ENCODE measurements around the gene PEX14. TPM values are rescaled to one million over a fixed set of nuclear protein-coding genes. Genes with fewer than 3 reads are reported as not detected.
A peak's percentile ranks its signal among the peaks of the same experiment; 100 is the strongest.

Gene PEX14
- polyA plus RNA-seq, 3 donors = 2.2 to 8.8 (median 2.7) TPM

DNA sequence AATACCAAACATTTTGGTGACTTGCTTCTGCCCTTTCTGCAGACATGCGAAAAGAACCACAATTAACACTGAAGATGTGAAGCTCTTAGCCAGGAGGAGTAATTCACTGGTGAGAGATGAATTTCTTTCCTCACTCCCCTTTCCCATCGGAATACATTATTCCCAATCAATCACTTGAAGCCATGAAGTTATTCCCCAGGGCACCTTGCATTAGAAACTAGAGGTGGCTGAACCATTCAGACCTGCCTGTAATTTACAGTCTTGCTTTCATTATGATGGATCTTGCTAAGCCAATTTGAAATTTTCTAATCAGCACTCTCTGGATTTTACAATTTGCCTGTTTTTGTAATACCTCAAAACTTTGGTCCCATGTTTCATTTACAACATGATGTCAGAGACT is 34.4 kb upstream of the PEX14 start:
- no peaks in the 10 kb centered on the region for H3K9me3 Mint-ChIP-seq
- H2AFZ ChIP-seq (ENCODE audit: insufficient read depth, low read depth, low read length, poor library complexity, severe bottlenecking) = no peak overlapping the region
- H3K9ac ChIP-seq (ENCODE audit: insufficient read depth, low read length, poor library complexity, severe bottlenecking) = no peak overlapping the region
- peaks cover 0 to 2% (median 0%) of the 10 kb centered on the region in 3 donors for H3K27me3 Mint-ChIP-seq (ENCODE audit: low read depth in 3 of 3)
- no peaks in the 10 kb centered on the region for H4K20me1 ChIP-seq (ENCODE audit: insufficient read depth, low read length)
- TF ChIP-seq, protein P1, sequence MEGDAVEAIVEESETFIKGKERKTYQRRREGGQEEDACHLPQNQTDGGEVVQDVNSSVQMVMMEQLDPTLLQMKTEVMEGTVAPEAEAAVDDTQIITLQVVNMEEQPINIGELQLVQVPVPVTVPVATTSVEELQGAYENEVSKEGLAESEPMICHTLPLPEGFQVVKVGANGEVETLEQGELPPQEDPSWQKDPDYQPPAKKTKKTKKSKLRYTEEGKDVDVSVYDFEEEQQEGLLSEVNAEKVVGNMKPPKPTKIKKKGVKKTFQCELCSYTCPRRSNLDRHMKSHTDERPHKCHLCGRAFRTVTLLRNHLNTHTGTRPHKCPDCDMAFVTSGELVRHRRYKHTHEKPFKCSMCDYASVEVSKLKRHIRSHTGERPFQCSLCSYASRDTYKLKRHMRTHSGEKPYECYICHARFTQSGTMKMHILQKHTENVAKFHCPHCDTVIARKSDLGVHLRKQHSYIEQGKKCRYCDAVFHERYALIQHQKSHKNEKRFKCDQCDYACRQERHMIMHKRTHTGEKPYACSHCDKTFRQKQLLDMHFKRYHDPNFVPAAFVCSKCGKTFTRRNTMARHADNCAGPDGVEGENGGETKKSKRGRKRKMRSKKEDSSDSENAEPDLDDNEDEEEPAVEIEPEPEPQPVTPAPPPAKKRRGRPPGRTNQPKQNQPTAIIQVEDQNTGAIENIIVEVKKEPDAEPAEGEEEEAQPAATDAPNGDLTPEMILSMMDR (IDR thresholded peaks at IDR 0.05) = no peak
- no peaks in the 10 kb centered on the region for H3K27me3 ChIP-seq (ENCODE audit: control insufficient read depth in 2 of 2, insufficient read depth in 2 of 2, low read length in 2 of 2)
- H3K4me3 Mint-ChIP-seq = no peak overlapping the region
- no peaks in the 10 kb centered on the region for H3K4me1 ChIP-seq (ENCODE audit: control insufficient read depth in 1 of 2, insufficient read depth in 2 of 2, low read length in 2 of 2)
- H3K36me3 ChIP-seq (replicated peaks in 1 of 2; ENCODE audit: control insufficient read depth in 1 of 2, insufficient read depth in 2 of 2, low read length in 2 of 2) = no peaks in the 10 kb centered on the region
- H3K4me1 Mint-ChIP-seq = no peaks in the 10 kb centered on the region
- no CpG with 5 or more reads among the region's 2 CpGs for WGBS (ENCODE audit: insufficient coverage)
- intact Hi-C loops (cut with micrococcal nuclease) = no loop called here
- no peak overlapping the region for H3K4me2 ChIP-seq (replicated peaks; ENCODE audit: extremely low read depth, low read length, poor library complexity, severe bottlenecking)
- H3K9me3 ChIP-seq (replicated peaks in 1 of 2; ENCODE audit: control insufficient read depth in 1 of 2, insufficient read depth in 1 of 2, low read length in 2 of 2) = no peaks in the 10 kb centered on the region
- H3K27ac ChIP-seq (ENCODE audit: low read depth in 1 of 2, low read length in 2 of 2) = no peak overlapping the region
- H3K27ac Mint-ChIP-seq = peak overlapping the region in 1 of 7 donors; percentile 42
- peaks cover 3 to 13% of the 10 kb centered on the region in 2 donors for H3K36me3 Mint-ChIP-seq
- no peaks in the 10 kb centered on the region for H3K79me2 ChIP-seq (ENCODE audit: insufficient read depth, low read length)
- DNase-seq = no peak
- no peak overlapping the region for H3K4me3 ChIP-seq (replicated peaks in 1 of 3; ENCODE audit: low read depth in 2 of 3, low read length in 3 of 3)

DNA sequence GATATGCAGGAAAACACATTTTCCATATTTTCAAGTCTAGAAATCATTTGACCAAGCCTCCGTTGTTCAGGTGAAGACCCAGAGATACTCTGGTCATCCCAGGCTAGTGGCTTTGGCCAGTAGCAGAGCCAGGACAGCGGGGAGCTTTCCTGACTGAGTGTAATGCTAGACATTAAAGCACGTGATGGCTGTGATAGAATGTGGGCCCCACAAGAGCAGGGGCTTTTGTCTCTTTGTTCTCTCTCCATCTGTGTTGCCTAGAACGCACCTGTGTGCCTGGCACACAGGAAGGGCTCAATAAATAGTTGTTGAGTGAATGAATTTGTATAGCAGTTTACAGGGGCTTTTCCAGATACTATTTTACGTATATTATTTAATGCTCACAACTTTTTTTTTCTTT is 34.0 kb upstream of the PEX14 start:
- Histone ChIP-seq H3K4me2 (replicated peaks; ENCODE audit: extremely low read depth, low read length, poor library complexity, severe bottlenecking) (no peak overlapping the region), H4K20me1 (ENCODE audit: insufficient read depth, low read length) (no peaks in the 10 kb centered on the region), H3K4me1 (ENCODE audit: control insufficient read depth in 1 of 2, insufficient read depth in 2 of 2, low read length in 2 of 2) (no peaks in the 10 kb centered on the region), H3K79me2 (ENCODE audit: insufficient read depth, low read length) (no peaks in the 10 kb centered on the region), H3K27me3 (ENCODE audit: control insufficient read depth in 2 of 2, insufficient read depth in 2 of 2, low read length in 2 of 2) (no peaks in the 10 kb centered on the region), H3K9me3 (replicated peaks in 1 of 2; ENCODE audit: control insufficient read depth in 1 of 2, insufficient read depth in 1 of 2, low read length in 2 of 2) (no peaks in the 10 kb centered on the region), H3K9ac (ENCODE audit: insufficient read depth, low read length, poor library complexity, severe bottlenecking) (no peak overlapping the region), H3K27ac (ENCODE audit: low read depth in 1 of 2, low read length in 2 of 2) (no peak overlapping the region), H3K36me3 (replicated peaks in 1 of 2; ENCODE audit: control insufficient read depth in 1 of 2, insufficient read depth in 2 of 2, low read length in 2 of 2) (no peaks in the 10 kb centered on the region), H2AFZ (ENCODE audit: insufficient read depth, low read depth, low read length, poor library complexity, severe bottlenecking) (no peak overlapping the region), H3K4me3 (replicated peaks in 1 of 3; ENCODE audit: low read depth in 2 of 3, low read length in 3 of 3) (no peak overlapping the region)
- H3K4me1 Mint-ChIP-seq = no peaks in the 10 kb centered on the region
- intact Hi-C loops (cut with micrococcal nuclease) = no loop called here
- H3K4me3 Mint-ChIP-seq = no peak overlapping the region
- TF ChIP-seq, protein P1 (IDR thresholded peaks at IDR 0.05) = no peak
- WGBS (ENCODE audit: insufficient coverage) = 93% methylated on average over 3 of the region's 5 CpGs
- H3K9me3 Mint-ChIP-seq = no peaks in the 10 kb centered on the region
- no peak for DNase-seq
- no peak overlapping the region for H3K27ac Mint-ChIP-seq
- peaks cover 0 to 2% (median 0%) of the 10 kb centered on the region in 3 donors for H3K27me3 Mint-ChIP-seq (ENCODE audit: low read depth in 3 of 3)
- peaks cover 3 to 13% of the 10 kb centered on the region in 2 donors for H3K36me3 Mint-ChIP-seq

Measured in CD14-positive monocyte (primary cell).